Mucosa of rectum (tissue), 2 donors: ENCODE data around the gene TOR1AIP2.

Experiments used
- H3K27ac ChIP-seq, 2 donors: one replicate each; pipeline ENCODE4 v1.7.0; 2013; ENCODE audit warnings: inconsistent platforms in 2 of 2, low read depth in 2 of 2, low read length in 2 of 2
- H3K27me3 ChIP-seq, 2 donors: one replicate each; pipeline ENCODE4 v1.7.0; 2013; ENCODE audit warnings: low read length in 2 of 2; ENCODE audit not compliant: control insufficient read depth in 2 of 2, insufficient read depth in 2 of 2
- H3K36me3 ChIP-seq, 2 donors: one replicate each; pipeline ENCODE4 v1.7.0; 2013; ENCODE audit warnings: low read length in 2 of 2; ENCODE audit not compliant: control insufficient read depth in 2 of 2, insufficient read depth in 2 of 2
- H3K4me1 ChIP-seq, 2 donors: one replicate each; pipeline ENCODE4 v1.7.0; 2013; ENCODE audit warnings: low read length in 2 of 2, mild to moderate bottlenecking in 1 of 2; ENCODE audit not compliant: control insufficient read depth in 2 of 2, insufficient read depth in 2 of 2
- H3K4me3 ChIP-seq, 2 donors: one replicate each; pipeline ENCODE4 v1.7.0; 2013; ENCODE audit warnings: low read length in 2 of 2
- H3K9ac ChIP-seq, 2 donors: one replicate each; pipeline ENCODE4 v1.7.0; 2013; ENCODE audit warnings: low read length in 2 of 2, low read depth in 1 of 2, mild to moderate bottlenecking in 1 of 2
- H3K9me3 ChIP-seq, 2 donors: one replicate each; pipeline ENCODE4 v1.7.0; 2013; ENCODE audit warnings: low read length in 2 of 2; ENCODE audit not compliant: control insufficient read depth in 2 of 2
- donor health status: healthy.
- donor health status: Normal muscosa, but diverticular disease.

The TOR1AIP2 gene

GRCh38 chr1:179877586-179878265 is at the start of gene TOR1AIP2:
Gene TOR1AIP2, minus strand, starts transcription at chr1:179877803. Its CDS starts 25,138 bp downstream, at chr1:179852665.
- Histone ChIP-seq H3K4me3 (peak within 1 kb of the TSS; percentile 83 to 96), H3K9me3 (no peaks in the 10 kb centered on the region), H3K4me1 (peaks cover 26% of the 10 kb centered on the region in 2 donors), H3K27ac (peak within 1 kb of the TSS; percentile 59 to 69), H3K27me3 (no peaks in the 10 kb centered on the region), H3K9ac (peak within 1 kb of the TSS; percentile 84 to 88), H3K36me3 (peaks cover 0 to 5% of the 10 kb centered on the region in 2 donors)

DNA sequence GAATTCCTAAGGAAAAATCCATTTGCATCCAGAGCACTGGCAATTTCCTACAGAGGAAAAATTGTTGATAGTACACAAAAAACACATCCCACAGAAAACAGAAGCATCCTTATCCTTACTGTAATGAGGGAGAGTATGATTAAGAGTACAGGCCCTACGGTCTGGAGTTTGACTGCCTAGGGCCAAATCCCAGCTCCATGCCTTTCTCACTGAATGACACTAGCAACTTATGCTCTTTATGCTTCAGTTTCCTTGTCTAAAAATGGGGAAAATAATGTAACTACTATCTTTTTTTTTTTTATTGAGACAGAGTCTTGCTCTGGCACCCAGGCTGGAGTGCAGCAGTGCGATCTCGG is 49.2 kb upstream of the TOR1AIP2 start:
- H3K36me3 ChIP-seq: peaks cover 0 to 3% of the 10 kb centered on the region in 2 donors
- no peak overlapping the region for H3K27ac ChIP-seq
- H3K27me3 ChIP-seq: no peaks in the 10 kb centered on the region
- no peak overlapping the region for H3K4me3 ChIP-seq
- no peak overlapping the region for H3K9ac ChIP-seq
- H3K4me1 ChIP-seq: peaks cover 0 to 3% of the 10 kb centered on the region in 2 donors
- no peaks in the 10 kb centered on the region for H3K9me3 ChIP-seq

GRCh38 chr1:179925922-179926849 is 48.6 kb upstream of the TOR1AIP2 start:
- Histone ChIP-seq H3K27me3 (no peaks in the 10 kb centered on the region), H3K9ac (no peak overlapping the region), H3K27ac (no peak overlapping the region), H3K4me3 (no peak overlapping the region), H3K4me1 (peaks cover 0 to 3% of the 10 kb centered on the region in 2 donors), H3K9me3 (no peaks in the 10 kb centered on the region), H3K36me3 (peaks cover 3% of the 10 kb centered on the region in 2 donors)

DNA sequence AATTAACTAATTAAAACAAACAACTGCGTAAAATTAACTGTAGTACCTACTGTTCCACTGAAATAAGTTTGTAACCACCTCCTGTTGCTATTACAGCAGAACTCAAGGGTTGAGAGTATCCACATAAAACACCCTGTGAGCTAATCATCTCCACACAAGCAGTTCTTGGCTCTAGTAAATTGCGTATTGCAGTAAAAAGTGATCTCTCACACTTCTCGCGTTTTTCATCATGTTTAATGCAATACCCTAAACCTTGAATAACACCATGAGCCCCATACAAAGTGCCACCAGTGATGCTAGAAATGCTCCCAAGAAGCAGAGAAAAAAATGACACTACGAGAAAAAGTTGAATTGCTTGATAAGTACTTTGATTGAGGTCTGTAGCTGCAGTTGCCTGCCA is 47.7 kb upstream of the TOR1AIP2 start:
- no peak overlapping the region for H3K9ac ChIP-seq
- no peak overlapping the region for H3K27ac ChIP-seq
- H3K36me3 ChIP-seq: peaks cover 3% of the 10 kb centered on the region in 2 donors
- H3K4me1 ChIP-seq: peaks cover 0 to 2% of the 10 kb centered on the region in 2 donors
- H3K27me3 ChIP-seq: no peaks in the 10 kb centered on the region
- H3K4me3 ChIP-seq: no peak overlapping the region
- H3K9me3 ChIP-seq: no peaks in the 10 kb centered on the region

GRCh38 chr1:179924268-179924667 is 46.7 kb upstream of the TOR1AIP2 start:
- Histone ChIP-seq H3K9me3 (no peaks in the 10 kb centered on the region), H3K27ac (no peak overlapping the region), H3K4me1 (no peaks in the 10 kb centered on the region), H3K4me3 (no peak overlapping the region), H3K36me3 (peaks cover 5 to 7% of the 10 kb centered on the region in 2 donors), H3K9ac (no peak overlapping the region), H3K27me3 (no peaks in the 10 kb centered on the region)

DNA sequence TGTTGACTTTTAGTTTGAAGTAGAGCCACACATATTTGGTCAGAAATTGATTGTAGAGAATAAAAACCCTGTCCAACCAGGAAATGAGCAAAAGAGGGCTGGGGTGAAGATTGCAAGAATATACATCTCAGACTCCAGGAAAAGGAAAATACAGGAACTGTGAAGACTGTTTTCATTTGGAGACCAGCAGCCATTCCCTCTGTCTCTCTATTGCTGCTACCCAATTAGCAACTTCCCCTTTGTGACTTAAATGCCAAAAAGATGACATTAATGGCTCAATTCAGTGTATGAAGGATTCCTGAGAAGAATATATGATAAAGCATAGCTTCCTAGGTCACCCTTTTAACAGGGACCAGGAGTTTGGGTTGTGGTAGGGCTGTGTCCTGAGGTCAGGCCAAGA is 45.4 kb upstream of the TOR1AIP2 start:
- Histone ChIP-seq H3K9ac (no peak overlapping the region), H3K4me3 (no peak overlapping the region), H3K27me3 (no peaks in the 10 kb centered on the region), H3K27ac (no peak overlapping the region), H3K4me1 (no peaks in the 10 kb centered on the region), H3K36me3 (peaks cover 9 to 14% of the 10 kb centered on the region in 2 donors), H3K9me3 (no peaks in the 10 kb centered on the region)

DNA sequence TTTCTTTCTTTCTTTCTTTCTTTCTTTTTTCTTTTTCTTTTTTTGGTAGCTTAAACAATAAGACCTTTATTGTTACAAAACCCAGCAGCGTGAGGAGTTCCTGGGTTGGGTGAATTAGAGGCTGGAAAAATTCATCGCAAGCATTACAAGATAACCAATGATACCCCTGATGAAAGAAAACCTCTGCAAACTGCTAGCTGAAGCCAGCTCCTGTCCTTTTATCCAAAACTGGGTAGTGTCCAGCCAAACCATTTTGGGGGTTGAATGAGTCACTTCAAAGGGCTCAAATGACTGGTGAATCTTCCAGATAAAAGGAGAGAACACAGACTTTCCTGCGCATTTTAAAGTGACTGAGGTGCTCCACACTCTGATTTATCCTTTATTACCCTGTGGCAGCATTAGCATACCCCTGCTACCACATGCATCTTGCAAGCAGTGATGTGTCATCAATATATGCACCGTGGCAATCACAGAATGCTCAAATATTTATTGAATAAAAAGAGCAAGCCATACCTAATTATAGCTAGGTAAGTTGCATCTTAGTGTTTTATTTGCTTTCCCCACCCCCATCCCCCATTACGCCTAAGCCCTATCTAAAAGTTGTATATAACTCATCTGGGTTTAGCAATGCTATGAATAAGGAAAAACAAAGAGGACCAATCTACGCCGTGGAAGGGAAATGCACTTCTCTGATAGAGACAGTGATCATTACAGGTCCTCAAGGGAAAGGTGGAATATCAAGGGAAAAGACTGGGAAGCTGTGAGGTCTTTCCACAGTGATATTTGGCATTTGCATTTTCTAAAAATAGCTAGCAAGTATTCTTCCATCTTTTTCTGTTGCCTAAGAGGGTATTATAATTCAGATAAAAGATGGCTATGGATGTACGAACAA is 44.6 kb upstream of the TOR1AIP2 start:
- Histone ChIP-seq H3K36me3 (peaks cover 17 to 22% of the 10 kb centered on the region in 2 donors), H3K4me1 (no peaks in the 10 kb centered on the region)

DNA sequence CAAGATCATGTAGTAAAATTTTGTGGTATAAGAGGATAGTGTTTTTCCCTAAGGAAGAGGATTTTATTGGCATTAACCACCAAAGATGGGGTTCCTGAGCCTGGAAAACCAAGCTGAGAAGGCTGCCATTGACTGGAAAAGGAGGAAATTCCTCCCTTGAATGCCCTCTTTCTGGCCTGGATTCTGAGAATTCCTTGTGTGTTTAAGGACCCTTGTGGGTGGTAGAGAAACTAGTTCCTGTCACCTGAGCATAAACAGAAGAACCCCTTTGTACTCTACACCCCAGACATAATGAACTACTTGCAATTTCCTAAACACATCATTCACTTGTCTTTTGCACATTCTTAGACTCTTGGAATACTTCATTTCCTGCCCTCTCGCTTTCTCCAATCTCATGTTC is 43.9 kb upstream of the TOR1AIP2 start:
- no peaks in the 10 kb centered on the region for H3K27me3 ChIP-seq

More for the DNA sequence above, 44.6 kb upstream of the TOR1AIP2 start:
- Histone ChIP-seq H3K9ac (no peak overlapping the region), H3K4me3 (no peak overlapping the region), H3K27me3 (no peaks in the 10 kb centered on the region), H3K27ac (no peak overlapping the region), H3K9me3 (no peaks in the 10 kb centered on the region)

DNA sequence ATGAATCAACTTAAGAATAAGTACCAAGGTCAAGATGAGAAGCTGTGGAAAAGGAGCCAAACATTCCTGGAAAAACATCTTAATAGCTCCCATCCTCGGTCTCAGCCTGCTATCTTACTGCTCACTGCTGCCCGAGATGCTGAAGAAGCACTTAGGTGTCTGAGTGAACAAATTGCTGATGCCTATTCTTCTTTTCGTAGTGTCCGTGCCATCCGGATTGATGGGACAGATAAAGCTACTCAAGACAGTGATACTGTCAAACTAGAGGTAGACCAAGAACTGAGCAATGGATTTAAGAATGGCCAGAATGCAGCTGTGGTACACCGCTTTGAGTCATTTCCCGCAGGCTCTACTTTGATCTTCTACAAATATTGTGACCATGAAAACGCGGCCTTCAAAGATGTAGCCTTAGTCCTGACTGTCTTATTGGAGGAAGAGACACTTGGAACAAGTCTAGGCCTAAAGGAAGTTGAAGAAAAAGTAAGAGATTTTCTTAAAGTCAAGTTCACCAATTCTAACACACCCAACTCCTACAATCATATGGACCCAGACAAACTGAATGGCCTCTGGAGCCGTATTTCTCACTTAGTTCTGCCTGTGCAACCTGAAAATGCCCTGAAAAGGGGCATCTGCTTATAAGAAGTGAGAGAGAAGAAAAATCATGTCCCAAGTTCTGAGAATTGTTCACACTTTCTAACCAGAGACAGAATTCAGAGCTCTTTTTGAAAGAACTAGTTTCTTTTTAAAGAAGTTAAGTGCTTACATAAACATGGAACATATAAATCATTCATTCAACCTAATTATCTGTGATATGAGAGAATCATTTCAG is 40.2 kb upstream of the TOR1AIP2 start:
- no peak overlapping the region for H3K4me3 ChIP-seq
- H3K4me1 ChIP-seq: no peaks in the 10 kb centered on the region
- no peak overlapping the region for H3K27ac ChIP-seq
- H3K27me3 ChIP-seq: no peaks in the 10 kb centered on the region
- H3K9ac ChIP-seq: no peak overlapping the region
- no peaks in the 10 kb centered on the region for H3K9me3 ChIP-seq
- peaks cover 40 to 48% of the 10 kb centered on the region in 2 donors for H3K36me3 ChIP-seq

More for the DNA sequence above, 43.9 kb upstream of the TOR1AIP2 start:
- no peaks in the 10 kb centered on the region for H3K9me3 ChIP-seq
- H3K27ac ChIP-seq: no peak overlapping the region
- no peaks in the 10 kb centered on the region for H3K4me1 ChIP-seq
- H3K4me3 ChIP-seq: no peak overlapping the region
- H3K36me3 ChIP-seq: peaks cover 18 to 23% of the 10 kb centered on the region in 2 donors
- no peak overlapping the region for H3K9ac ChIP-seq
